Left lung (tissue), 10 donors: ENCODE results near the gene TNK2. TPM values are rescaled to one million over a fixed set of nuclear protein-coding genes. Genes with fewer than 3 reads are reported as not detected.

Experiments
- ATAC-seq: fragments of 200-7000 bp; cut with Tn5 transposase; one replicate; pipeline ENCODE4 v1.9.1; 2020; ENCODE audit warnings: moderate library complexity
- DNase-seq, 4 donors: peaks; one replicate each; pipeline ENCODE4 v3.0.0-alpha.2; 2013 to 2020
- H3K27ac ChIP-seq, 2 donors: fragments of 200-600 bp; sonication (generic) in 1 of 2; one replicate each; pipeline versions ENCODE4 v1.5.0 to v1.8.0; 2020 to 2021
- H3K27me3 ChIP-seq, 2 donors: fragments of 200-600 bp; sonication (generic) in 1 of 2; one replicate each; pipeline versions ENCODE4 v1.5.0 to v1.8.0; 2020 to 2021
- H3K36me3 ChIP-seq, 2 donors: fragments of 200-600 bp; sonication (generic) in 1 of 2; one replicate each; pipeline versions ENCODE4 v1.5.0 to v1.8.0; 2020 to 2021
- H3K4me1 ChIP-seq, 2 donors: fragments of 200-600 bp; one replicate each; pipeline ENCODE4 v1.8.0; 2021
- H3K4me3 ChIP-seq, 2 donors: fragments of 200-600 bp; sonication (generic) in 1 of 2; one replicate each; pipeline versions ENCODE4 v1.5.0 to v1.8.0; 2020 to 2021; ENCODE audit warnings: mild to moderate bottlenecking in 1 of 2
- H3K9me3 ChIP-seq, 2 donors: fragments of 200-600 bp; sonication (generic) in 1 of 2; one replicate each; pipeline versions ENCODE4 v1.5.0 to v1.8.0; 2020 to 2021
- intact Hi-C, 2 donors: fragments of 100-400 bp; cut with DNase I; formaldehyde crosslinking; loops; one replicate each; pipeline versions ENCODE4 v1.11.2 to v1.14.2; 2022
- polyA plus RNA-seq, 6 donors: library from polyadenylated mRNA; unstranded; fragments of 120-200 nt; gene quantifications; one replicate each; pipeline ENCODE4 v1.2.1, GENCODE V29; 2013; ENCODE audit not compliant: insufficient read length in 6 of 6
- total RNA-seq, 2 donors: library from RNA; stranded (reverse); fragmentation: NEBNext Ultra II Directional; extraction: Animal tissue kit (Norgen Biotek cat#: 25700); gene quantifications; one replicate each; pipeline ENCODE4 v1.2.1, GENCODE V29; 2021
- TF ChIP-seq, protein P1 (sequence below), 2 donors: fragments of 200-600 bp; sonication (generic) in 1 of 2; IDR thresholded peaks; one replicate each; pipeline versions ENCODE4 v1.5.0 to v1.8.0; 2021; ENCODE audit warnings: antibody characterized with exemption in 2 of 2
- donor health status: DM: no; HTN: yes; CAD: no.
- donor health status: DM: no; HTN: no; CAD: no.

TNK2 gene
- total and polyA plus RNA-seq, 8 donors = 49.7 to 75.7 (median 58.2) TPM

DNA sequence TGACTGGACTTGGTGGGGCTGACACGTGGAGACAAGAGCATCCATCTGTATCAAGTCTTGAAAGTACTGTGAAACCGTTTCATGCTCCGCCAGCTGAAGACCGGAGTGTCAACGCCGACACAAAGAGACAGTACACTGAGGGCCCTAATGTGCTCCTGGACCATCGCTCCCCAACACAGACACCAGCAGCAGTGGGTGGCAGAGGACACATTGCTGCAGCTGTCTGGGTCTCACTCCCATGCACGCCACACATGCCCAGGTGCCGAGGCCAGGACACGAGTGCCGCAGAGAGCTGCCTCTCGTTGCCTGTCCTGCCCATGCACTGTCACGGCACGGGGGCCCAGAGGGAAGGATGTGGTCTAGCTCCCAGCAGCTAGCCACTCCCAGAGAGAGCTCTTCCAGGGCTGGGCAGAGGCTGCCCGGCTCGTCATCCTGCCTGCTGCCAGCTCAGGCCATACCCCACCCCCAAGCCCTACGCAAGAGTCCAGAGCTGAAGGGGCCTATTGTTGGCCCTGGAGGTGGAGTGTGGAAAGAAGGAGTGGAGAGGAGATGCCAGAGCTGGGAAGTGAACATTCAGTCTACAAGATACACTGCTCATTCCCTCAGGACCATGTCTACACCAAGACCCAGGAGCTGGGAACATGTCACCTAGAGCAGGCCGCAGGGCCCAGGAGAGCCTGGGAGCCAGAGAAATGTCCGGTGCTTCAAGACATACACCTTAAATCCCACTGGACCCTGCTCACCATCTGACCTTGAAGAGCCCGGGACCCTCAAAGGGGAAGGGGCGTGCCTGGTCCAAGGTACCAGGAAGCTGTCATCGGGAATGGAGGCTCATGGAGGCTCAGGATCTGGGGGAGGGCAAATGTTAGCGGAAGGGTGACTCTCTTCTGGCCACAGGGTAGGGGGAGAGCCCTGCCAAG lies 7.7 kb downstream of the TNK2 start:
- intact Hi-C loops = no loop called here
- peak; percentile 57 for ATAC-seq
- H3K27ac ChIP-seq = peak overlapping the region in 1 of 2 donors; percentile 88
- no peaks in the 10 kb centered on the region for H3K27me3 ChIP-seq
- no peak overlapping the region for H3K4me3 ChIP-seq
- H3K9me3 ChIP-seq = no peaks in the 10 kb centered on the region
- TF ChIP-seq, protein P1, sequence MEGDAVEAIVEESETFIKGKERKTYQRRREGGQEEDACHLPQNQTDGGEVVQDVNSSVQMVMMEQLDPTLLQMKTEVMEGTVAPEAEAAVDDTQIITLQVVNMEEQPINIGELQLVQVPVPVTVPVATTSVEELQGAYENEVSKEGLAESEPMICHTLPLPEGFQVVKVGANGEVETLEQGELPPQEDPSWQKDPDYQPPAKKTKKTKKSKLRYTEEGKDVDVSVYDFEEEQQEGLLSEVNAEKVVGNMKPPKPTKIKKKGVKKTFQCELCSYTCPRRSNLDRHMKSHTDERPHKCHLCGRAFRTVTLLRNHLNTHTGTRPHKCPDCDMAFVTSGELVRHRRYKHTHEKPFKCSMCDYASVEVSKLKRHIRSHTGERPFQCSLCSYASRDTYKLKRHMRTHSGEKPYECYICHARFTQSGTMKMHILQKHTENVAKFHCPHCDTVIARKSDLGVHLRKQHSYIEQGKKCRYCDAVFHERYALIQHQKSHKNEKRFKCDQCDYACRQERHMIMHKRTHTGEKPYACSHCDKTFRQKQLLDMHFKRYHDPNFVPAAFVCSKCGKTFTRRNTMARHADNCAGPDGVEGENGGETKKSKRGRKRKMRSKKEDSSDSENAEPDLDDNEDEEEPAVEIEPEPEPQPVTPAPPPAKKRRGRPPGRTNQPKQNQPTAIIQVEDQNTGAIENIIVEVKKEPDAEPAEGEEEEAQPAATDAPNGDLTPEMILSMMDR (IDR thresholded peaks at IDR 0.05) = no peak
- H3K4me1 ChIP-seq = peaks cover 14 to 87% of the 10 kb centered on the region in 2 donors
- DNase-seq = peak in 3 of 4 donors; percentile 74 to 95 (median 86)
- H3K36me3 ChIP-seq = no peaks in the 10 kb centered on the region

DNA sequence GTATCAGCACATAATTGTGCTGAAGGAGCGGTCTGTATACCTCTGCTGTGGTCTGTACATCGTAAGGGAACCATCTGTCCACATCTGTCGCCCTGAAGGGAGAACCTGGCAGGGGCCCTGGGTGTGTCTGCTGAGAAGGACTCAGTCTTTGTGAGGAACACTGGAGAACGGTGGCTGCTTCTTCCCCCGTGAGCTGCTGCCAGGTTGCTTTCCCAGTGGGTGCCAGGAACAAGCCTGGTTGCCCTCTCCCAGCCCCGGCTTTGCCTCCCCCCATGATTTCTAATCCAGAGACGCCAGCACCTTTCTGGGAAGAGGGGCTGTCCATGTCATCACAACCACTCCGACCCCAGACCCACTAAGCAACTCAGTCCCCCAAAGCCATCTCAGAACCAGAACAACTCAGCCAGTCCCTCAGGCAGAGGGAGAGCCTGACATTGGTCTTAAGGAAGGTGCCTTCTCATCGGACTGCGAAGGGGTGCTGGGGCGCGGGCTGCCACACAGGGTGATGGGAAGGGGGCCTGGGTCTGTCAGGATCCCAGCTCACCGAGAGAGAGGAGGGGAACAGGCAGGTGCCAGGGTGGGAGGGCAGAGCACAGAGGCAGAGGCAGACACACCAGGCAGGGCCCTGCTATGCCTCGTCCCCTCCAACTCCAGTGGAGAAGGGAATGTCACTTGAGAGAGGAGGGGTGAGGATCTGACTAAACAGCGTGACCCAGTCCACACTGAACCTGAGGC lies 8.5 kb downstream of the TNK2 start:
- Histone ChIP-seq H3K4me3 (no peak overlapping the region), H3K36me3 (no peaks in the 10 kb centered on the region), H3K27ac (peak overlapping the region in 1 of 2 donors; percentile 88), H3K4me1 (peaks cover 15 to 86% of the 10 kb centered on the region in 2 donors), H3K9me3 (no peaks in the 10 kb centered on the region), H3K27me3 (no peaks in the 10 kb centered on the region)
- no peak for ATAC-seq
- DNase-seq = peak in 1 of 4 donors; percentile 42
- TF ChIP-seq, protein P1 (IDR thresholded peaks at IDR 0.05) = no peak
- intact Hi-C loops = no loop called here

DNA sequence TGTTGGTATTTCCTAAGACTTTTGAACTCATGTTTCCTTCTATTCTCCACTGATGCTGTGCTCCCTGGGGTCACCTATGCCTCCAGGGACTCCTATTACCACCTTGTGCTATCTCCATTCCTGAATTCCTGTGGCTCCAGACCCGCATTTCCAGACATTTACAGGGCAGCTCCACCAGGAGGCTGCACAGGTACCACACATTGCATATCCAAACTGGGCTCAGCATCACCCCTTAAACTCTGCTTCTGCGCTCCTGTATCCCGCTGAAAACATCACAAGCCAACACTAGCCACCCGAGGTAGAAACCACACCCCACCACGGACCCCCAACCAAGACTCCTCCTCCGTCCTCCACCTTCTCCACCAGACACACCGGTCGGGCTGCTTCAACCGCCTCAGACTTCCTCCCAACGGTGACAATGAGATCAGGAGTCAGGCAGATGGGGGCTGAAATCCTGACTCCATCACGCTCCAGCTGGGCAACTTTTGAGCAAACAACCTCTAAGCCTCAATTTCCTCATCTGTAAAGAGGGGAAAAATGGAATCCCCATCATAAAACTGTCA lies 10.4 kb downstream of the TNK2 start:
- intact Hi-C loops = no loop called here
- H3K9me3 ChIP-seq = no peaks in the 10 kb centered on the region
- no peaks in the 10 kb centered on the region for H3K36me3 ChIP-seq
- peak overlapping the region in 1 of 2 donors; percentile 16 for H3K27ac ChIP-seq
- TF ChIP-seq, protein P1 (IDR thresholded peaks at IDR 0.05) = no peak
- peaks cover 35 to 86% of the 10 kb centered on the region in 2 donors for H3K4me1 ChIP-seq
- H3K27me3 ChIP-seq = no peaks in the 10 kb centered on the region
- ATAC-seq (no peak), DNase-seq (peak in 1 of 4 donors; percentile 24)
- H3K4me3 ChIP-seq = no peak overlapping the region

DNA sequence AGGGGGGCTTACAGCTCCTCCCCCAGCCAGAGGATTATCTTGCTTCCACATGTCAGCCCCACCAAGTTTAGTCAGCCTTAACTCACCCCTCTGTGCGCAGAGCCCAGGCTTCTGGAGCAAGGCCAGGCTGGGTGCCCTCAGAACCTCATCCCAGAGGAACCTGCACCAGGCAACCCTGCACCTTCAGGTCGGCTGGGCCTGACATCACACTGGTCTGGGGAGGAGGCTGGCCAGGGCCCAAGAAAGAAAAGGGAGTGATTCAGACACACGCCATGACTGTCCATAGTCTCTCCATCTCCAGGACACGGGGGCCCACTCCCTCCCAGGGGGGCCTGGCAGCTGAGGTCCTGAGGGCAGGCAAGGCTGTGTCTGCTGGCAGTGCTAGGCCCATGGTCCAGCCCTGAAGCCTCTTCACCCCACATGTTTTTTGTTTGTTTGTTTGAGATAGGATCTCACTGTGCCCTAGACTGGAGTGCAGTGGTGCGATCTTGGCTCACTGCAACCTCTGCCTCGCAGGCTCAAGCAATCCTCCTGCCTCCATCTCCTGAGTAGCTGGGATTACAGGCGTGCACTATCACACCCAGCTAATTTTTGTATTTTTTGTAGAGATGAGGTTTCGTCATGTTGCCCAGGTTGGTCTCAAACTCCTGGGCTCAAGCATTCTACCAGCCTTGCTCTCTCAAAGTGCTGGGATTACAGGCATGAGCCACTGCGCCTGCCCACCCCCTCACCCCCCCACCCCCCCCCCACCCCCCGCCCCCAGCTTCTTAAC lies 11.1 kb downstream of the TNK2 start:
- Histone ChIP-seq H3K9me3 (no peaks in the 10 kb centered on the region), H3K4me3 (no peak overlapping the region), H3K27me3 (no peaks in the 10 kb centered on the region), H3K36me3 (no peaks in the 10 kb centered on the region), H3K4me1 (peaks cover 38 to 85% of the 10 kb centered on the region in 2 donors), H3K27ac (peak overlapping the region; percentile 91 to 93)
- ATAC-seq (no peak), DNase-seq (peak in 1 of 4 donors; percentile 70)
- intact Hi-C loops = no loop called here
- TF ChIP-seq, protein P1 (IDR thresholded peaks at IDR 0.05) = no peak
